Endodermal cell (in vitro differentiated cells): Measurements from ENCODE around the gene AXDND1. TPM values are rescaled to one million over a fixed set of nuclear protein-coding genes. Genes with fewer than 3 reads are reported as not detected.
"Not testable (repeated sequence)": the region's sequence is repeated elsewhere in the genome, so short reads cannot be mapped to it uniquely, and the experiment has no call there.

Experiments
- DNase-seq: peaks from one replicate; pipeline ENCODE4 v3.0.0-alpha.2; 2017
- H3K27ac ChIP-seq: 2 replicates; pipeline ENCODE4 v1.5.1; 2013; ENCODE audit warnings: mild to moderate bottlenecking, low read depth, low read length, moderate library complexity
- H3K27me3 ChIP-seq: 2 replicates; pipeline ENCODE4 v1.6.1; 2013; ENCODE audit warnings: mild to moderate bottlenecking, low read length, moderate library complexity; ENCODE audit not compliant: insufficient read depth, control insufficient read depth, poor library complexity, severe bottlenecking
- H3K36me3 ChIP-seq: 2 replicates; pipeline ENCODE4 v1.7.0; 2013; ENCODE audit warnings: mild to moderate bottlenecking, low read length, moderate library complexity; ENCODE audit not compliant: control insufficient read depth, insufficient read depth
- H3K4me1 ChIP-seq: one replicate; pipeline ENCODE4 v1.7.0; 2013; ENCODE audit warnings: low read length; ENCODE audit not compliant: control insufficient read depth, insufficient read depth
- H3K4me3 ChIP-seq: 2 replicates; pipeline ENCODE4 v1.5.1; 2013; ENCODE audit warnings: mild to moderate bottlenecking, low read length, moderate library complexity
- H3K9ac ChIP-seq: 2 replicates; pipeline ENCODE4 v1.6.1; 2013; ENCODE audit warnings: mild to moderate bottlenecking, low read length, moderate library complexity; ENCODE audit not compliant: poor library complexity, severe bottlenecking; ENCODE audit errors: extremely low read depth
- H3K9me3 ChIP-seq: 2 replicates; pipeline ENCODE4 v1.6.1; 2013; ENCODE audit warnings: mild to moderate bottlenecking, low read length, moderate library complexity; ENCODE audit not compliant: control insufficient read depth
- H3K27ac Mint-ChIP-seq: 2 replicates; pipeline ENCODE4 v1.8.0; 2020; ENCODE audit warnings: mixed read lengths
- H3K27me3 Mint-ChIP-seq: 2 replicates; pipeline ENCODE4 v1.8.0; 2021; ENCODE audit warnings: mild to moderate bottlenecking, mixed read lengths; ENCODE audit not compliant: insufficient read depth
- H3K36me3 Mint-ChIP-seq: 2 replicates; pipeline ENCODE4 v1.8.0; 2020; ENCODE audit warnings: low read depth, mixed read lengths
- H3K4me1 Mint-ChIP-seq: 2 replicates; pipeline ENCODE4 v1.8.0; 2020; ENCODE audit warnings: mixed read lengths
- H3K4me3 Mint-ChIP-seq: 2 replicates; pipeline ENCODE4 v1.8.0; 2020; ENCODE audit warnings: mild to moderate bottlenecking, moderate library complexity, mixed read lengths
- H3K9me3 Mint-ChIP-seq: 2 replicates; pipeline ENCODE4 v1.8.0; 2020; ENCODE audit warnings: mild to moderate bottlenecking, mixed read lengths
- WGBS, 2 experiments: methylation state at CpG; one replicate each; pipeline versions ENCODE4 v1.1.5 to v1.1.7; 2013; ENCODE audit warnings: missing lambda C conversion rate in 2 of 2, mixed read lengths in 1 of 2; ENCODE audit not compliant: insufficient coverage in 1 of 2, insufficient read length in 1 of 2; 5-methylcytosine and 5-hydroxymethylcytosine counted together
- total RNA-seq, 2 donors: library from RNA; stranded (reverse); fragmentation: NEBNext Ultra II Directional in 1 of 2; extraction: Animal tissue kit (Norgen Biotek cat#: 25700) in 1 of 2; gene quantifications; 2 replicates in 1 of 2; 3 replicates in 1 of 2; pipeline ENCODE4 v1.2.1, GENCODE V29; 2021
- TF ChIP-seq, protein P1 (sequence below): fragments of 200-600 bp; sonication (generic); conservative IDR thresholded peaks from 2 replicates; pipeline ENCODE4 v1.5.0; 2021; ENCODE audit warnings: antibody characterized with exemption, mild to moderate bottlenecking

Gene AXDND1
- total RNA-seq, 2 donors from 2014 or later, result 0.69 to 1.3 TPM

DNA sequence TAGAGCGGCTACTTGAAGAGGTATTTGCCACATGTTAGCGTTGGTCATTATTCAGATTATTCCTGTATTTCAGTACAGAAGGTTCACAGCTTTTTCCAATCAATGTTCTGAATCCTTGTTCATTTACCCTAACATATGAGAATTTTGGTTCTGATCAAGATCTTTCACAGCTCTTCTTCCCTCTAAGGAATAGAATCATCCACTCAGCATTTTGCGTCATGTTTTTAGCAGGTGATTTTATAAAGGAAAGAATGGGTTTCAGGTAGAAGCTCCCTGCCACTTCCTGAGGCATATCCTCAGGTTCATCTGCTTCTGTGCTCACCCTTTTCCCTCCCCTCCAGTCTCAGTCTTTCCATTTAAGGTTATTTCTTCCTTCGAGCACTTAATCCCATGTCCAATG lies 143.6 kb downstream of the AXDND1 start:
- H3K4me1 Mint-ChIP-seq, result peaks cover 16% of the 10 kb centered on the region
- no peak overlapping the region for H3K9ac ChIP-seq
- H3K9me3 ChIP-seq, result no peaks in the 10 kb centered on the region
- H3K4me3 Mint-ChIP-seq, result no peak overlapping the region
- H3K4me1 ChIP-seq, result no peaks in the 10 kb centered on the region
- peaks cover 2% of the 10 kb centered on the region for H3K27me3 Mint-ChIP-seq
- no peak for DNase-seq
- no peak overlapping the region for H3K27ac ChIP-seq
- H3K36me3 ChIP-seq, result no peaks in the 10 kb centered on the region
- 67 to 73% methylated on average over 3 to 4 of the region's 4 CpGs for WGBS, 2 experiments
- H3K27me3 ChIP-seq, result no peaks in the 10 kb centered on the region
- TF ChIP-seq, protein P1, sequence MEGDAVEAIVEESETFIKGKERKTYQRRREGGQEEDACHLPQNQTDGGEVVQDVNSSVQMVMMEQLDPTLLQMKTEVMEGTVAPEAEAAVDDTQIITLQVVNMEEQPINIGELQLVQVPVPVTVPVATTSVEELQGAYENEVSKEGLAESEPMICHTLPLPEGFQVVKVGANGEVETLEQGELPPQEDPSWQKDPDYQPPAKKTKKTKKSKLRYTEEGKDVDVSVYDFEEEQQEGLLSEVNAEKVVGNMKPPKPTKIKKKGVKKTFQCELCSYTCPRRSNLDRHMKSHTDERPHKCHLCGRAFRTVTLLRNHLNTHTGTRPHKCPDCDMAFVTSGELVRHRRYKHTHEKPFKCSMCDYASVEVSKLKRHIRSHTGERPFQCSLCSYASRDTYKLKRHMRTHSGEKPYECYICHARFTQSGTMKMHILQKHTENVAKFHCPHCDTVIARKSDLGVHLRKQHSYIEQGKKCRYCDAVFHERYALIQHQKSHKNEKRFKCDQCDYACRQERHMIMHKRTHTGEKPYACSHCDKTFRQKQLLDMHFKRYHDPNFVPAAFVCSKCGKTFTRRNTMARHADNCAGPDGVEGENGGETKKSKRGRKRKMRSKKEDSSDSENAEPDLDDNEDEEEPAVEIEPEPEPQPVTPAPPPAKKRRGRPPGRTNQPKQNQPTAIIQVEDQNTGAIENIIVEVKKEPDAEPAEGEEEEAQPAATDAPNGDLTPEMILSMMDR, result no peak
- no peak overlapping the region for H3K4me3 ChIP-seq
- H3K27ac Mint-ChIP-seq, result no peak overlapping the region
- no peaks in the 10 kb centered on the region for H3K36me3 Mint-ChIP-seq
- no peaks in the 10 kb centered on the region for H3K9me3 Mint-ChIP-seq

DNA sequence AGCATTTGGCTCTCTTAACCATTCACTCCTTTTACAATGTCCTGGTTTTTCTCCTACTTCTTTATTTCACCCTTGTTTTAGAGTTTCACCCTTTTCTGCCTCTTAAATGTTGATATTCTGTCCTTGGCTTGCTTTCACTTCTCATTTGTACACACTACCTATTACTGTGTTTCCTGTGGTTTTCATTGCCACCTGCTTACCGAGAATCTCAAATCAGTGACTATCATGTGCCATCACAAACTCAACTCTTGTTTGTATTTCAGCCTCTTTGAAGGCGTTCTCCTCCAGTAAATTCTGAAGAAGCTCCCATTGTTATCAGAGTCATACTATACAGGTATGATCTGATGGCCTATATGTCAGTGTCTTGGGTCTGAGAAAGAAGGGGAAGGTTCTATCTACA lies 144.3 kb downstream of the AXDND1 start:
- Mint-ChIP-seq H3K9me3 (no peaks in the 10 kb centered on the region), H3K4me3 (no peak overlapping the region), H3K4me1 (peaks cover 16% of the 10 kb centered on the region), H3K27ac (no peak overlapping the region), H3K27me3 (peaks cover 2% of the 10 kb centered on the region), H3K36me3 (no peaks in the 10 kb centered on the region)
- no peaks in the 10 kb centered on the region for H3K27me3 ChIP-seq
- no peaks in the 10 kb centered on the region for H3K36me3 ChIP-seq
- H3K9ac ChIP-seq, result no peak overlapping the region
- TF ChIP-seq, protein P1, result no peak
- 40 to 46% methylated on average over 2 of the region's 2 CpGs for whole genome bisulfite sequencing, 2 experiments
- no peak for DNase-seq
- no peak overlapping the region for H3K4me3 ChIP-seq
- no peaks in the 10 kb centered on the region for H3K4me1 ChIP-seq
- H3K9me3 ChIP-seq, result no peaks in the 10 kb centered on the region
- H3K27ac ChIP-seq, result no peak overlapping the region

GRCh38 chr1:179516976-179517705 lies 151.4 kb downstream of the AXDND1 start:
- WGBS, 2 experiments, result 84 to 85% methylated on average over 9 to 11 of the region's 11 CpGs
- H3K27ac Mint-ChIP-seq, result peak overlapping the region; percentile 65
- TF ChIP-seq, protein P1, result no peak

GRCh38 chr1:179518544-179518943 lies 152.8 kb downstream of the AXDND1 start:
- H3K4me1 ChIP-seq, H3K27ac Mint-ChIP-seq, H3K4me3 ChIP-seq, H3K4me3 Mint-ChIP-seq, H3K27me3 Mint-ChIP-seq, H3K27me3 ChIP-seq, H3K9me3 ChIP-seq, H3K27ac ChIP-seq, H3K36me3 ChIP-seq, H3K9ac ChIP-seq, H3K36me3 Mint-ChIP-seq, H3K9me3 Mint-ChIP-seq, DNase-seq: not testable (repeated sequence)
- H3K4me1 Mint-ChIP-seq, result peaks cover 14% of the 10 kb centered on the region
- 90% methylated on average over 1 of the region's 1 CpG; no CpG with 5 or more reads in 1 of the 2 experiments for WGBS, 2 experiments

More at GRCh38 chr1:179516976-179517705, 151.4 kb downstream of the AXDND1 start:
- H3K4me1 ChIP-seq, result no peaks in the 10 kb centered on the region
- no peaks in the 10 kb centered on the region for H3K36me3 ChIP-seq
- Mint-ChIP-seq H3K4me3 (no peak overlapping the region), H3K4me1 (peaks cover 14% of the 10 kb centered on the region), H3K9me3 (peaks cover 7% of the 10 kb centered on the region), H3K27me3 (no peaks in the 10 kb centered on the region), H3K36me3 (no peaks in the 10 kb centered on the region)
- H3K4me3 ChIP-seq, result no peak overlapping the region
- no peaks in the 10 kb centered on the region for H3K9me3 ChIP-seq
- H3K9ac ChIP-seq, result no peak overlapping the region
- H3K27ac ChIP-seq, result no peak overlapping the region
- H3K27me3 ChIP-seq, result no peaks in the 10 kb centered on the region
- peak; percentile 51 for DNase-seq
